Motor neuron (in vitro differentiated cells): ENCODE data around the gene PCYT1B. TPM values are rescaled to one million over a fixed set of nuclear protein-coding genes. Genes with fewer than 3 reads are reported as not detected.
A peak's percentile ranks its signal among the peaks of the same experiment; 100 is the strongest.

Source experiments
- ATAC-seq, 8 experiments: fragments of 200-7000 bp; cut with Tn5 transposase; replicated peaks in 6 of 8; 2 replicates each; pipeline ENCODE4 v1.8.0; 2021; ENCODE audit warnings: mild to moderate bottlenecking in 8 of 8, moderate library complexity in 8 of 8
- H3K27ac ChIP-seq, 2 donors: fragments of 250-450 bp; sonication (Bioruptor Pico); 2 replicates each; pipeline ENCODE4 v1.9.0; 2021; ENCODE audit warnings: antibody characterized with exemption in 2 of 2, mild to moderate bottlenecking in 2 of 2, moderate library complexity in 1 of 2
- H3K4me1 ChIP-seq, 2 donors: fragments of 250-450 bp; sonication (Bioruptor Pico); replicated peaks in 1 of 2; 2 replicates each; pipeline ENCODE4 v1.6.1; 2021; ENCODE audit warnings: antibody characterized with exemption in 2 of 2, mild to moderate bottlenecking in 2 of 2, moderate library complexity in 1 of 2
- H3K4me3 ChIP-seq, 5 donors: fragments of 250-450 bp; sonication (Bioruptor Pico); 2 replicates each; pipeline ENCODE4 v1.9.0; 2021; ENCODE audit warnings: antibody characterized with exemption in 5 of 5, mild to moderate bottlenecking in 5 of 5, moderate library complexity in 4 of 5
- WGBS, 10 experiments: fragments of 450-650 bp; shearing (Covaris generic); methylation state at CpG; one replicate each; pipeline ENCODE4 v1.0.0; 2022; 5-methylcytosine and 5-hydroxymethylcytosine counted together
- in situ Hi-C, 9 experiments: fragments of 400-800 bp; cut with MboI; loops; one replicate each; pipeline ENCODE4 v1.15.0; 2021; ENCODE audit warnings: low sequenced_read_pairs in 9 of 9, low pct_unique_long_range_greater_than_20kb in 2 of 9; ENCODE audit not compliant: unreplicated experiment in 9 of 9
- total RNA-seq, 8 experiments: library from RNA; unstranded; fragments of 300-600 nt; gene quantifications; 2 replicates each; pipeline versions ENCODE4 v1.2.3 to v1.2.4, GENCODE V29; 2022

PCYT1B gene
- total RNA-seq = 1 to 10 TPM; 1.3 to 4.9 (median 2.5) TPM

DNA sequence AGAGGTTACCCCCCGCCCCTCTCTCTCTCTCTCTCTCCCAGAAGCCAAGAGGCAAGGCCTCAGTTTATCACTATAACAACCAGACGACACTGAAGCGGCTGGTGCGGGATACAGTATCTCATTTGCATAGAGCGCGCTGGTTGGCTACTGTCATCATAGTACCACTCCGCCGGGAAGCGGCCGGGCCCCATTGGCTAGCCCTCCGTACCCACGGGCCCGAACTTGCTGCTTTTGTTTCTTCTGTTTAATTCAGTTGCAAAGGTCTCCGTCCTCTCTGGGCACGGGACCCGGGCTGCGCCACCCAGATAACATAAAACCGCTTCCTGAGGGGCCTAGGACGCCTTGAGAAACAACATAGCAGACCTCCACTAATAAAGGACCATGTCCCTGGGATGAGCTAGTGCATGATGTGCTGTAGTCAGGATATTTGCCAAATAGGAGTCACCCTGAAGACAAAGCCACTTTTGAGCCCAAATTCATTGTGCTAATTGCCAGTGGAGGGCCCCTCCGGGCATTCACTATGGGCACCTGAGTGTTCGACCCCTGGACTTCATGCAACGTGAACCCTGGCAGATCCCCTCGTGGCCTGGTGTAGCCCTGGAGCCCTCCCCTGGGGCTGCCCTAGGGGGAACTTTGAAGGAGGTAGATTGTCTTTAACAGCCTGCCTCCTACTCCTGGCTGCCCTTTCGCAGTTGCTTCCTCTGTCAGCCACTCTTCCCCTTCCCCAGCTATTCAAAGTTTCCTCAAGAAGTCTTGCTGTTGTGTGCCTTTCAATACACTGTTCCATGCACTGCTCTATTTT, at the start of gene PCYT1B:
PCYT1B (minus strand) TSS at position 91 of the 802 bp plus-strand sequence. CDS start 242 bp downstream, outside the sequence.
- H3K4me1 ChIP-seq = peaks cover 0 to 8% of the 10 kb centered on the region in 2 donors
- ATAC-seq = peak; percentile 80 to 99 (median 94)
- H3K27ac ChIP-seq = no peak within 1 kb of the TSS
- peak within 1 kb of the TSS; percentile 20 to 26 (median 25) for H3K4me3 ChIP-seq
- in situ Hi-C loops = no loop called here
- 0 to 53% methylated on average over 1 to 3 of the region's 24 CpGs; no CpG with 5 or more reads in 8 of the 10 experiments for WGBS, 10 experiments

DNA sequence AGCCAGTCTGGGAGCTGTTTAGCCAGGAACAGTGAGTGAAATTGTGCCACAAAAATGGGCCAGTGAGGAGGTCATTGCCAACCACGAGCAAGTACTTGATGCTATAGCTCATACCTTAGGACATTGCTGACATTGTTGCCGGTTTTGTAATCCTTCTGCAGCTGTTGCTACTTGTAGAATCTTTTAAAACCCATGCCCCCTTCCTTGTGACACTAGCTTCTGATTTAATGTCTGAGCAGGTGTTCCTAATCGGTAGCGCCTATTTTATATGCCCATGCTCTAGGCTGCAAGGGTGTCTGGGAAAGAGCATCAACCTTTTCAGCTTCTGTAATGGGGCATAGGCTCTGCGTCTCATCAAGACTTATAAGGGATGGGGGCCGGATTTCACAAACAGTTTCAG, 49.1 kb upstream of the PCYT1B start:
- Histone ChIP-seq H3K27ac (no peak overlapping the region), H3K4me3 (no peak overlapping the region), H3K4me1 (peaks cover 0 to 2% of the 10 kb centered on the region in 2 donors)
- no peak for ATAC-seq
- WGBS, 10 experiments = 0 to 92% (median 77%) methylated on average over 1 to 4 of the region's 6 CpGs; no CpG with 5 or more reads in 4 of the 10 experiments
- in situ Hi-C loops = no loop called here

DNA sequence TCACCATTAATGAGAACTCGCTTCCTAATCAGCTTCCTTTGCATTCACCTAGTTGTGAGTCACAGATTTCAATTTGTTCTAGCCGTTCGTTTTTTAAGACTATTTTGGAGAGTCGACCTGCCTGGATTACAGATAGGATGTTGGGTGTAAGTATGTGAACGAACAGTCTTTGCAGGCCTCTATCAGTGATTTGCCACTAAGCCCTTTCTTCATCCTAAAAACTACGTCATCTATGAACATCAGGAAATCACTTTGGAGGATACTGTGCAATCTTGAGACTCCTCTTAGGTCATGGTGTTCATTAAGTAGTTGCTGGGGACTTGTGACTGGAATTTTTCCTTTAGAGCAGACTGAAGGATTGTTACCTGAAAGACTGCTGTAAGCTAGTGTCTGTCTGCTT, 47.7 kb upstream of the PCYT1B start:
- no peak overlapping the region for H3K27ac ChIP-seq
- ATAC-seq = no peak
- WGBS, 10 experiments = 25 to 33% (median 27%) methylated on average over 1 to 5 of the region's 6 CpGs; no CpG with 5 or more reads in 7 of the 10 experiments
- in situ Hi-C loops = no loop called here
- H3K4me1 ChIP-seq = peaks cover 0 to 2% of the 10 kb centered on the region in 2 donors
- peak overlapping the region in 3 of 5 donors; percentile 66 to 71 (median 70) for H3K4me3 ChIP-seq

DNA sequence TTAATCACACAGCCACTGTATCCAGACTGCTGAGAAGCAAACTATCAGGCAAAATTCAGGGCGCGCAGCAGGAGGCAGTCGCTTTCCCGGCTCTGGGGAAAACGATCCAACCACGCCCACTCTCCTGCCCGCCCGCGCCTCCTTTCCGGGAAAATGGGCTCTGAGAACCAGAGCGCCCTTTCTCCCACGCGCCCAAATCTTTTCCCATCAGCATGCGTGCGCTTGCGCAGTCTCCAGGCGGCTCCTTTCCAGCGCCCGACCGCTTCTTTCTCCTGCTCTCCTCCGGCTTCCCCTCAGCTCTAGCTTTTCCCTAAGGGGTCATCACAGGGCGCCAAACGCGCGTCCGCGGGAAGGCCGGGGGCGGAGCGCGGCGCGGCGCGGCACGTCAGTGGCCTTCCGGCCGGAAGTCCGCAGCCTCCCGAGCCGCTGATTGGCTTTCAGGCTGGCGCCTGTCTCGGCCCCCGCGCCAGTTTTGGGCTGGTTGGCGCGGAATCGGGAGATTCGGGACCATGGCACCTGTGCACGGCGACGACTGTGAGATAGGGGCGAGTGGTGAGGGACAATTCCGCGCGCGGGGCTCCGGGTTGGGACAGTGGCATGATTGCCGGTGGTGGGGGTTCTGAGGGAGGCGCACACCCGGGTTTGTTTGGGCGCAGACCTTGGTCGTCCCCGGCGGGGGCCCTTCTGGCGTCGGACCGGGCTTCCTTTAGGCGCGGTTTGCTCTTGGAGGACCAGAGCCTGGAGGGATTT, 46.5 kb upstream of the PCYT1B start, which contains the start of gene POLA1:
POLA1 (plus strand) TSS at position 466 of the 750 bp plus-strand sequence; CDS start at position 510, 44 bp downstream.
- in situ Hi-C loops = no loop called here
- H3K27ac ChIP-seq = peak within 1 kb of the TSS in 1 of 2 donors; percentile 76
- peak within 1 kb of the TSS; percentile 66 to 81 (median 71) for H3K4me3 ChIP-seq
- H3K4me1 ChIP-seq = peaks cover 0 to 2% of the 10 kb centered on the region in 2 donors
- peak; percentile 96 to 99 (median 98) for ATAC-seq
- 0 to 2% methylated on average over 9 to 14 of the region's 70 CpGs; no CpG with 5 or more reads in 8 of the 10 experiments for WGBS, 10 experiments

DNA sequence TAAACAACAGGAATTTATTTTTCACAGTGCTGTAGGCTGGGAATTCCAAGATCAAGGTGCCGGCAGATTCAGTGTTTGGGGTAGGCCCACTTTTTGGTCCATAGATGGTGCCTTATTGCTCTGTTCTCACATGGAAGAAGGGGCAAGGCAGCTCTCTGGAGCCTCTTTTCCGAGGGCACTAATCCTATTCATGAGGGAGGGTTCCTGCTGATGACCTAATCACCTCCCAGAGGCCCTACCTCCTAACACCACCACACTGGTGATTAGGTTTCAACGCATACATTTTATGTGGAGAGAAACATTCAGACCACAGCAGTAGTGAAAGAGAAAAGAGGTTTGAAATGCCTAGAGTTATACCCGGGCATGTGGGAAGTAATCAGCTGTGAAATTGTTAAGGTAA, 45.2 kb upstream of the PCYT1B start:
- no peak overlapping the region for H3K4me3 ChIP-seq
- peaks cover 0 to 2% of the 10 kb centered on the region in 2 donors for H3K4me1 ChIP-seq
- in situ Hi-C loops = no loop called here
- H3K27ac ChIP-seq = no peak overlapping the region
- ATAC-seq = no peak
- WGBS, 10 experiments = 14 to 94% (median 51%) methylated on average over 1 to 2 of the region's 4 CpGs; no CpG with 5 or more reads in 6 of the 10 experiments

DNA sequence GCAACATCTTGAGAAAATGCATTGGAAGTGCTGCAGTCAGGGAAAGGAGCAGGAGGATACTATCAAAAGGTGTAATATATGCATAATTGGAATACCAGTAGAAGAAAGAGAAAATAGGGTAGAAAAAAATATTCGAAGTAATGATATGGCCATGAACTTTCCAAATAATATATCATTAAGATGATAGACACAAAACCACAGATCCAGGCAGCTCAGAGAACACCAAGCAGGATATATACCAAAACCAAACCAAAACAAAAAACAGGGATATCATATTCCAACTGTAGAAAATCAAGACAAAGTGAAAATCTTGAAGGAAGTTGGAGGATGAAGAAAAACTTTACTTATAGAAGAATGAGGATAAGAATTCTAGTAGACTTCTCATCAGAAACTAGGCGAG, 36.9 kb upstream of the PCYT1B start:
- no peak overlapping the region for H3K27ac ChIP-seq
- WGBS, 10 experiments = 14 to 100% (median 75%) methylated on average over 1 to 2 of the region's 2 CpGs; no CpG with 5 or more reads in 3 of the 10 experiments
- in situ Hi-C loops = no loop called here
- no peaks in the 10 kb centered on the region for H3K4me1 ChIP-seq
- no peak for ATAC-seq
- H3K4me3 ChIP-seq = no peak overlapping the region

DNA sequence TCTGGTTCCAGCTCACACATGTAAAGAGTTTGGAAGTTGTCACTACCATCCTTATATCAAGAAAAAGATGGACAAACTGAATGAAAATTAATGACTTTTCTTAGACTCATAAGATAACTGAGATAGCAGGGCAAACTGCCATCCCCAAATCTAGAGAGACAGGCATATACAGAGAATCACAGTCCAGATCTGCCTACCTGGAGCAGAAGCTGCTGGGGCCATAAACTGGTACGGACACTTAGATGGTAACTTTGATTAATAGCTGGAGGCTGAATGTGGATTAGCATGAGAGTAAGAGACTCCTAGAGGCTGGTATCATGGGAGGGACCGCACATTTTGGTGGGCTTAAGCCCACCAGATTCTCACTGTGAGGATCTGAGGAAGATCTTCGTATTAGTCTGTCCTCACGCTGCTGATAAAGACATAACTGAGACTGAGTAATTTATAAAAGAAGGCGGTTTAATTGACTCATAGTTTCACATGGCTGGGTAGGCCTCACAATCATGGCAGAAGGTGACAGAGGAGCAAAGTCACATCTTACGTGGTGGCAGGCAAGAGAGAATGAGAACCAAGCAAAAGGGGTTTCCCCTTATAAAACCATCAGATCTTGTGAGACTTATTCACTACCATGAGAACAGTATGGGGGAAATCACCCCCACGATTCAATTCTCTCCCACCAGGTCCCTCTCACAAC, 35.7 kb upstream of the PCYT1B start:
- ATAC-seq = no peak
- 42 to 100% (median 86%) methylated on average over 1 to 4 of the region's 7 CpGs; no CpG with 5 or more reads in 3 of the 10 experiments for WGBS, 10 experiments
- in situ Hi-C loops = no loop called here
- Histone ChIP-seq H3K4me3 (no peak overlapping the region), H3K27ac (no peak overlapping the region), H3K4me1 (no peaks in the 10 kb centered on the region)

DNA sequence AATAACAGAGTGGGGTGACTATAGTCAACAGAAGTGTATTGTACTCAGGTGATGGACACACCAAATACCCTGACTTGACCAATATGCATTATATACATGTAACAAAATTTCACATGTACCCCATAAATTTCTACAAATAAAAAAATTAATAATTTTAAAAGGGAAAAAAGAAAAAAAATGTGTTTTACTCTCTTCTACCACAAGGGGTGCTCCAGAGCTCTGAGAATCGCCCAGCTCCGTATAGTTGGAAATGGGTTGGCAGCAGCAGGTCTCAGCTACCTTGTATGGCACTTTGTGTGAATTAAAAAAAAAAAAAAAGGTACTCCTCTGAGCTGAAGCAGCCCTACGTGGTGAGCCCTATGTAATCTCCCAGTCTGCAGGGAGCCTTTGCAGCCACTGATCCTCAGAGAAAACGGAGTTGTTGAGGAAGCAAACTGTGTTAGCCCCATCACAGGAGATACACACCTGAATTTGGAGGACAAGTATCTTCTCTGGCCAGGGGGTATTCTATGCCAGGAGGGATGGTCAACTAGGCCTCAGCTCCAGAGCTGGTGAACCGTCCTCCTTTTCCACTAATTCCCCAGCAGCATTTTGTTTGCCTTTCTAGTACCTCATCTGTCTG, 29.4 kb upstream of the PCYT1B start:
- WGBS, 10 experiments = 20 to 63% (median 20%) methylated on average over 1 to 3 of the region's 5 CpGs; no CpG with 5 or more reads in 5 of the 10 experiments
- in situ Hi-C loops = no loop called here
- H3K4me3 ChIP-seq = no peak overlapping the region
- no peak for ATAC-seq
- H3K27ac ChIP-seq = no peak overlapping the region
- peaks cover 0 to 6% of the 10 kb centered on the region in 2 donors for H3K4me1 ChIP-seq

DNA sequence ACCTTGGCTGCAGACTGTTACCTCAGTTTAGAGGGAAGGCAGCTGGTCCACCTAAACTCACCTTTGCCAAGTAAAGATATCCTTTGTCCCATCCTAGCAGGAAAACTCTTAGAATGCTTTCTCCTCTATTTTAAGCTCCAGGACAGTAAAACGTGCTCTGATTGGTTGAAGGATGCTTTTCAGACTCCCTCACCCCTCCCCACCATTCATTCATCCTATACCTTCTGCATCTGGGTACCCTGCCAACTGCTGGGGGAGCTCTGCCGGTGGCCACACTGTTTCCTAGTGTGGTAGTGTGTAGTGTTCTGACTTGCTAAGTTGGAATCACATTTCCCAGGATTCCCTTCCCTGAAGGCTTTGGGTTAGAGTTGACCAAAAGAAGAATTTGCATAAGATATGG, 26.3 kb upstream of the PCYT1B start:
- H3K4me3 ChIP-seq = no peak overlapping the region
- peak overlapping the region in 1 of 2 donors; percentile 33 for H3K27ac ChIP-seq
- ATAC-seq = no peak
- WGBS, 10 experiments = 0 to 71% (median 40%) methylated on average over 1 of the region's 2 CpGs; no CpG with 5 or more reads in 7 of the 10 experiments
- in situ Hi-C loops = no loop called here
- peaks cover 0 to 6% of the 10 kb centered on the region in 2 donors for H3K4me1 ChIP-seq

DNA sequence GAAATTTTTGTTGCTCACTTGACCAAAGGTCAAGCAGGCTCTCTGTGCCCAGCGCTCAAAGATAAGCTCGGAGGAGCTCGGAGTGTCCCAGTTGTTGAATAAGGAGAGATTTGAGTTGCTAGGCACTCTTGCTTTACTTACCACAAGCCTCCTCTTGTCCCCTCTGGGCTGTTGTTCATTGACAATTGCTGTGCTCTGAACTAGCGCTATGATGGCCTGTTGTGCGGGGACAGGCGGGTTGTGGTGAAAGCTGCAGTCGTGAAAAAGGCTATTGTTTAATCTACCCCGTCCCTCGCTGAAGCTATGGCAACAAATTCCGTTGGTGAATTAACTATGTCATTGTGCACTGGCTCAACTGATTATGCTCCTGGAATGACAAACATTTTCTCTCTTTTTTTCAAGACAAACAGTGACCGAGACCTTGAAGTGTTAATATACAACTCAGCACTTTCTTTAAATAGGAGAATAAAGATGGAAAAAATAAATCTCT, 25.6 kb upstream of the PCYT1B start:
- 0 to 83% (median 52%) methylated on average over 1 to 9 of the region's 11 CpGs; no CpG with 5 or more reads in 3 of the 10 experiments for WGBS, 10 experiments
- H3K27ac ChIP-seq = peak overlapping the region in 1 of 2 donors; percentile 33
- H3K4me1 ChIP-seq = peaks cover 0 to 6% of the 10 kb centered on the region in 2 donors
- H3K4me3 ChIP-seq = no peak overlapping the region
- ATAC-seq = peak in 5 of 8 experiments; percentile 74 to 98 (median 80)
- in situ Hi-C loops = no loop called here

DNA sequence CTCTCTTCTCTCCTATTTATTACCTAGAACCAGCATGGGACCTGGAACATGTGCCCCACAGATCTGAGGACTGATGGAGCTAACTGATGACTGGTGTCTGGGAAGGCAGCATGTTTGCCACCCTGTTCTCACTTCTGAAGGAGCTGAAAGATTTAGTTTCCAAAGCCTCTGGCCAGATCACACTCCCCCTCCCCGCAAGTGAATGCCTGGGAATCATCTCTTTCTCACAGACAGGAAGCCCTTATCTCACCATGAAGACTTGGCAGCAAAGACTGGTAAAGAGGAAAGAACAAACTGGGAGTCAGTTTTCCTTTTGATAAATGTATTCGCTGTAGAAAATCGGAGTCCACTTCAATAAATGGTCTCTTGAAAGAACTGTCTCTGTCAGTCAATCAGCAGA, 21.0 kb upstream of the PCYT1B start:
- H3K27ac ChIP-seq = no peak overlapping the region
- H3K4me3 ChIP-seq = no peak overlapping the region
- ATAC-seq = no peak
- in situ Hi-C loops = no loop called here
- peaks cover 0 to under 1% of the 10 kb centered on the region in 2 donors for H3K4me1 ChIP-seq
- WGBS, 10 experiments = 0 to 100% (median 90%) methylated on average over 1 to 2 of the region's 3 CpGs; no CpG with 5 or more reads in 5 of the 10 experiments

DNA sequence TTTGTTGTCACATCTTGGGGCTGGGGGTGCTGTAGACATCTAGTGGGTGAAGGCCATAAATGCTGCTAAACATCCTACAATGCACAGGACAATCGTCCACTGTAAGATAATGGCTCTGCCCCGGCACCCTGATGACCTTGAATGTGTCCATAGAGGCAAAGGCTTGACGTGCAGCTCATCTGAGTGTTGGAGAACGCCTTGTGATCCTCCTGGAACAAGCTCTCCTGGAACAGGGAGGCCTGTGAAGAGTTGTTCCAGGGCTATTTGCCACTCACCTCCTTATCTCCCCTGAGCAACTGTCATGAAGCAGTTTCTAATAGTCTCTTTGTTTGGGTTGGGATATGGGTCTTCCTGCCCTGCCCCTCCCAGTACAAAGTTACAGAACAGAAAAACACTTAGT, 15.2 kb upstream of the PCYT1B start:
- no peak for ATAC-seq
- in situ Hi-C loops = no loop called here
- no peak overlapping the region for H3K4me3 ChIP-seq
- WGBS, 10 experiments = 95% methylated on average over 2 of the region's 4 CpGs; no CpG with 5 or more reads in 9 of the 10 experiments
- peaks cover 0 to 7% of the 10 kb centered on the region in 2 donors for H3K4me1 ChIP-seq
- no peak overlapping the region for H3K27ac ChIP-seq
